HG03045 (cell line): ENCODE measurements around the gene GREM2.

Source experiments
- ATAC-seq: cut with Tn5 transposase; IDR thresholded peaks from one replicate; pipeline ENCODE4 v1.9.1; 2021; ENCODE audit warnings: mild to moderate bottlenecking, moderate library complexity; ENCODE audit not compliant: unreplicated experiment

Gene GREM2

DNA sequence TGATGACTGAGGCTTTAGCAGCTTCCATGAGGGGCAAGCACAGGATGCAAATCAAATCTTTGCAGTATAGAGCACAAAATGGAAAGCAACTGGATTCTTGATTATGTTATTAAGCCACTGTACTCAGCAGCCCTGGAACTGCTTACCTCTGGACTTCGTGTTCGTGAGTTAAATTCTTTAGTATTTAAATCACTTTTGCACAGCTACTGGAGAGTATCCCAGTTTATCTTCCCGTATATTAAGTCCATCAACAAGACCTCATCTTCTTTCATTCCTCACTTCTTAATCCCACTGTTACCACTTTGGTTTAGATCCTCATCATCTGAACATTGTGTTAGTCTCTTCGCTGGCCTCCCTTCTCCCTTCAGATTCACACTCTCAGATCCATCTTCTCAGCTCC, 108.9 kb downstream of the GREM2 start:
- ATAC-seq, result no peak

DNA sequence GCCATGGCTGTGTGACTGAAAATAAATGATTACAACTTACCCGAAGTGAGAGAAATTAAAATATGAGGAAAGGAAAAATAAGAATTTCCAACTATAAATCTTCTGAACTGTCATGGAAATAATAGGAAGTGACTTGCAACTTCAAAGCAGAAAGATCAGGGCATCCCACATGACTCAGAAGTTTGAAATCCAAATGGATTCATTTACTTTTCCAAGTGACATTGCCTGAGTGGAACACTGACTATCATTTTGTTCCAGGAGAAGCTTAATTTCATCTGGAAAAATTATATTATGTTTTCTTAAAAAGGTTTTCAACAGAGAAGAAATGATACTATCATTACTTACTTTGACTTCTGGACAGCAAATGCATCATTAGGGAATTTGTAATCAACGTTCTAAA, 110.8 kb downstream of the GREM2 start:
- no peak for ATAC-seq

- no peak for ATAC-seq
These were observed 111.3 kb downstream of the GREM2 start for GRCh38 chr1:240500647-240501046.

- no peak for ATAC-seq
These were observed 112.9 kb downstream of the GREM2 start for GRCh38 chr1:240499012-240499411.

DNA sequence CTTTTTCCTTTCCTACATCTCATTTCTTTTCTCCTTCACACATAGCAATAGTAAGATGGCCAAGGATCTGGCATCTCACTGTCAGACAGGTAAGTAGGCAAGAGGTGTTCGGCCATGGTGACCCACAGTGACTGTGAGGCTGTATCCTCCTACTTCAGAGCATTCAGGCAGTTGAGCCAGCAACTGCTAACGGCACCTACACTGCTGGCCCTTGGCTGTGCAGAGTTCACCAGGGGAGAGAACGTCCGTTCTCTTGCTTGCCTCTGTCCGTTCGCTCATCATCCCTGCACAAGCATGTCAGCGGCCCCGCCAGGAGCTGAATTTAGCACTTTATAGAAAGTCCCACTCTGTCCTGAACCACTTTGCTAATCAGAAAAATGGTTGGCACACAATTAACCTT, 113.6 kb downstream of the GREM2 start:
- ATAC-seq, result no peak

DNA sequence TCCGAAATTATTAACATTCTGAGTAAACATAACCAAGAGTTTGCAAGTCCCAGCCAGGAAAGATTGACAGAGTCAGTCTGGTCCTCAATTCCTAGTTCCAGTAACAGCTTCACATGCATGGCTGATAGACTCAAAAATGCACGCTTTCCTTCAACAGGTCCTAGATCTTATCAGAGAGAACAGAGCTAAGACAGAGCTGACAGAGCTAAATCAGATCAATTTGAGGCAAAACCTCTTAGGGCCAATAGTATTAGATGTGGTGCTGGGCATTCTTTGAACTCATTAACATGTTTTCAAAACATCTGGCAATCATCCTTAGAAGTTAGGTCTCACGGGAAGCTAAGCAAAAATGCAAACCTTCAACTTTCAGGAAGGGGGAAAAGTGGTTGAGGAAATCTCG, 114.0 kb downstream of the GREM2 start:
- no peak for ATAC-seq

GRCh38 chr1:240496941-240497340, 115.0 kb downstream of the GREM2 start:
- ATAC-seq, result no peak

- ATAC-seq, result no peak
These were observed 115.6 kb downstream of the GREM2 start for GRCh38 chr1:240496356-240496755.

DNA sequence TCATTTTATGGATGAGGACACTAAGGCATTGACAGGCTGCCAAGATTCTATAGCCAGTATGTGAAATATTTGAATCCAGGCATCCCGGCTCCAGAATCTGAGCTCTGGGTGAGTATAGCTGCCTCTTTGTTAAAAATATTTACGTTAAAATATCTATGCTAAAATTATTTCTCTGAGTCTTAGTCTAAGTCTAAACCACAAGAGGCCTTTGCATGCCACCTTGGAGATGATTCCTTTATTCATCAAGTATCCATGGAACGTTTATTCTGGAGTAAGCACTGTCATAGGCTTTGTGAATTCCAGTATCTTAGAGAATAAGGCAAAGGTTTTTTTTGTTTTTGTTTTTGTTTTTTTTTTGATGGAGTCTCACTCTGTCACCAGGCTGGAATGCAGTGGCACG, 116.4 kb downstream of the GREM2 start:
- ATAC-seq, result no peak

DNA sequence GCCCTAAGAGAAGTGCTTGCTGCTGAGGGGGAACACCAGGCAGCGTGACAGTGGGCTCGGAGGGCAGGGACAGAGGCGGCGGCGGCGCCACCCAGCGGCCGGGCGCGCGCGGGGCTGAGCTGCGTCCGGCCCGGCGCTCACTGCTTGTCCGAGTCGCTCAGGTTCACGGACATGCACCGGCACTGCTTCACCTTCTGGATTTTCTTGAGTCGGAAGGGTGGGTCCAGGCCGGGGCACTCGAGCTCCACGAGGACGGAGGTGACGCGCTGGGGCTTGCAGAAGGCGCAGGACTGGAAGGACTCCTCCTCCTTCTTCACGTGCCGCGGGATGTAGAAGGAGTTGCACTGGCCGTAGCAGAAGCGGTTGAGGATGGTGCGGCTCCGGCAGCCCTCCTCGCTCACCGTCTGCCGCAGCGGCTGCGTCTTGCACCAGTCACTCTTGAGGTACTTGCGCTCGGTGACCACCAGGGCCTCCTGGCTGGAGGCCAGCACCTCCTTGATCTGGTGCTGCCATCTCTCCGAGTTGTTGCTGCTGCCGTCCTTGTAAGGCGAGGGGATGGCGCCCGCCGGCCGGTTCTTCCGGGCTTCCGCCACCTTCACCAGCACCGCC, 119.0 kb downstream of the GREM2 start:
- no peak for ATAC-seq

DNA sequence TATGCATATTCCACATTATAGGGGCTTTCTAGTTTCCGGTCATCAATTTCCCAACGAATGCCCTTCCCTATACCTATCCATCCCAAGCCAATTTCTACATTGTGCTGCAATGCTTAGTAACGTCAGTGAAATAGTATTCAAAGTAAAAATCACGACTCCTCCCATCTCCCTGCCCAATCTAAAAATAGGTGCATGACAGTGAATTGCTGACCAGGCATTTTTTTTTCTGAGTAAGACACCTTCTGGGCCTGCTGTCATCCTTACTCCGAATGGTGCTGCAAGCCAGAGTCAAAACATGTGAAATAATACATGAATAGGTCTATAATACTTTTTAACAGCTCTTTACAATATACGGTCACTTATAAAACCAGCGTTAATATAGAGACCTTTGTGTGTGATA, 120.2 kb downstream of the GREM2 start:
- no peak for ATAC-seq

DNA sequence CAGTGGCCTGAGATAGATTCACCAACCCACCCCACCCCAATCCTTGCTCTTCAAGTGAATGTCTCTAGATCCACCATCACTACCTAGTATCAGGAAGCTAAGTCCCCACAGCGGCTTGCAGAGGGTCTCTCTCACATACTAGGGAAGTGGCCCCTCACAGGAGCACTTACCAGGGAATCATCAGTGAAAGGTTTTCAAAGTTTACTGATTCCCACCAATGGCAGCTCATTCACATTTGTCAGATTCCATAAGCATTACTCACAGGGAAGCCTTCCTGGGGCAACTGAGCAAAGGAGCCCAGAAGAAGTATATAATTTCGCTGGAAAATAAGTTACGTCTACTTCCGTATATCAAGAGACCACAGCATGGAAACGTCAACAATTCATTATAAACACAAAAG, 120.8 kb downstream of the GREM2 start:
- no peak for ATAC-seq

- ATAC-seq, result no peak
These were observed 124.5 kb downstream of the GREM2 start for GRCh38 chr1:240487493-240487892.

DNA sequence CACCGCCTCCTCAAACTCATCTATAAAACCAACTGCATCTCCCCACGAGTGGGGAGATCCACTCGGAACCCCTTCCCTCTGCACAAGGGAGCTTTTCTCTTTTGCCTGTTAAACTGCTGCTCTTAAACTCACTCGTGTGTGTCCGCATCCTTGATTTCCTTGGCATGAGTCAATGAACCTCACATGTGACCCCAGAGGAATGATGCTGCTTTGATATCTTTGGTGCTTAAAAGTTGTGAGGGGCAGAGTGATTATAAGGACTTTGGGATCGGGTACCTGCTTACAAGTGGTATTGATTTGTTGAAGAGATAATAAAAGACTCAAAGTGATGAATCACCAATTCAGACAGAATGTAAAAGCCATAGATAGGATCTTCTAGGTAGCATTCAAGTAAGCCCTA, 125.3 kb downstream of the GREM2 start:
- no peak for ATAC-seq

- no peak for ATAC-seq
These were observed 127.0 kb downstream of the GREM2 start for GRCh38 chr1:240484804-240485443.

- no peak for ATAC-seq
These were observed 133.4 kb downstream of the GREM2 start for GRCh38 chr1:240478536-240478935.

GRCh38 chr1:240475832-240476231, 136.1 kb downstream of the GREM2 start:
- ATAC-seq, result no peak

GRCh38 chr1:240474133-240474614, 137.8 kb downstream of the GREM2 start:
- no peak for ATAC-seq

DNA sequence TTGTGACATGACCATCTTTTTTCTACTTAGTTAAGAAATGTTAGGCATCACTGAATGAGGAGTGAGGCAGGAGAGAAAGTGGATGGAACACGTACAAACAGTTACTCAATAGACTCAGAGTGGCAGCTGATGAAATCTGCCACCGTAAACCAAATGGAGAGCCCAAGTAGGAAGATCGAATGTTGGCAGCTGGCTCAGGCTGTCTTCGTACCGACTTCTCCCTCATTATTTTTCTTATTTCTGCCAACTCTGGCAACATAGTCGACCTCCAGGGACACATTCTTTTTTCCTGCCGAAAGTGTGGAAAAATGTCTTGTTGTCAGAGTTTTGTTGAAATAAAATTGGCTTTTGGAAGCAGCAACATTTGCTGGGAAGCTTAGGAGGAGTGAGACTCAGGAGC, 143.3 kb downstream of the GREM2 start:
- ATAC-seq, result no peak

- ATAC-seq, result no peak
These were observed 144.1 kb downstream of the GREM2 start for GRCh38 chr1:240467895-240468294.

DNA sequence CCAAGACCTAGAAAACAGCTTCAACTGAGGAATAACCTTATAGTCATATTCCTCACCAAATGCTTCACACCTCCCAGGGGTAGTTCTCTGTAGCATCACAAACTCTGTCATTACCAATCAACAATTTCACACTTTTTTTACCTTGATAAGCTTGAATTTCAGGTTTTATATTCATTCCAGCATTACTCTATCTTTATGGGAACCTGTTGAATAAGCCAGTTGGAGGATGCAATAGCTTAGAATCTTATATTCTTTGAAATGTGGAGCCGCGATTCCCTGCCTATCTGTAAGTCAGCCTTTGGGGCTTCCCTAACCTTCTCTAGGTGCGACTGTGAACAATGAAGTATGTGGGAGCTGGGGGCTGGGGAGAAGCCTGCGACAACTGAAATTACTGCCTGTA, 145.4 kb downstream of the GREM2 start:
- ATAC-seq, result no peak

DNA sequence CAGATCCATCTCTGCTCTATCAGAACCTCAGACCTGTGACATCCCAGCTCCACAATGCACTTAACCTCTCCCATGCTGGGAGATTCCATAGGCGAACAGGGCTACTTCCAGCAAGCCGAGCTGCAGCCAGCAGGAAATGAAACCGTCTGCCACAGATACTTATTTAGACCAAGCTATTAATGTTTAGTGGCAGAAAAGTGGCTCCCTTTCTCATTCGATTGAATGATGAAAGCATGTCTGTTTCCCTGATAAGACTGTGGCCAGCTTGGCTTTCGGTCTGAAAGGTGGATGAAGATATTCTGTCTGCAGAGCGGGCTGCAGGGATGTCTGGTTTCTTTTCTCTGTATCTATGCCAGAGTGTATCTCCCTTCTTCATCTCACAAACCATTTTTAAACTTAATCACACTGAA, 146.4 kb downstream of the GREM2 start:
- ATAC-seq, result no peak

DNA sequence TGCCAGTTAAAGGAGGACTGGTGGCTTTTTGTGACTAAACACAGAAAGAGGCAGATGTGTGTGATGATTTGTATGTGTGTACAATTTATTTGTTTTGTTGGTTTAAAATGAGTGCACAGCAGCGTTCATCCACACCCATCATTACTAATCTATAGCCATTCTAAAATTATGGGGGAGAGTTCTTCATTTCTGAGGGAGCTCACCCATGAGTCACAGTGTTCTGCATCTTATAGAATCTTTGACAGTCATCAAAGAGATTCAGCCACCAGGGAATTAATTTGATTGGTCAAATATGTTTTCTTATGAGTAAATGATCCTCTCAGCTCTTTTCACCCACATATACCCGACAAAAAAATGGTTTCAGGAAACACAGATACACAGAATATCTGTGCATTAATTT, 147.9 kb downstream of the GREM2 start:
- no peak for ATAC-seq
